K562 (cell line): ENCODE data around the gene ANKLE1. TPM values are rescaled to one million over a fixed set of nuclear protein-coding genes. Genes with fewer than 3 reads are reported as not detected.

Experiments used
- ADNP ChIP-seq: fragments of 200-800 bp; sonication (Bioruptor generic); IDR thresholded peaks from 2 replicates; pipeline ENCODE4 v1.6.1; 2016; ENCODE audit warnings: missing genetic modification characterization, missing compliant biosample characterization
- CTBP1 ChIP-seq: fragments of 450-650 bp; IDR thresholded peaks from 2 replicates; pipeline ENCODE4 v1.6.1; 2016; ENCODE audit warnings: borderline replicate concordance
- DDX20 ChIP-seq: fragments of 450-650 bp; IDR thresholded peaks from 2 replicates; pipeline ENCODE4 v1.6.1; 2016; ENCODE audit warnings: missing genetic modification characterization, low read depth, mild to moderate bottlenecking, missing compliant biosample characterization, moderate library complexity
- DMBX1 ChIP-seq: fragments of 250-450 bp; sonication (Bioruptor Pico); IDR thresholded peaks from 2 replicates; pipeline ENCODE4 v1.8.0; 2022; ENCODE audit warnings: inconsistent platforms, mild to moderate bottlenecking, moderate library complexity, borderline replicate concordance
- FIP1L1 ChIP-seq: fragments of 200-400 bp; formaldehyde crosslinking; IDR thresholded peaks from 2 replicates; pipeline ENCODE4 v1.6.1; 2018; ENCODE audit warnings: mild to moderate bottlenecking, low read depth, low read length; ENCODE audit not compliant: poor library complexity, severe bottlenecking
- GABPB1 ChIP-seq: sonication (generic); formaldehyde crosslinking; IDR thresholded peaks from 2 replicates; pipeline ENCODE4 v1.8.0; 2022; ENCODE audit warnings: mild to moderate bottlenecking, missing genetic modification reagents
- GATAD2A ChIP-seq: fragments of 450-650 bp; IDR thresholded peaks from 2 replicates; pipeline ENCODE4 v1.6.1; 2017
- MYBL2 ChIP-seq, 2 experiments: fragments of 450-650 bp in 1 of 2; sonication (generic) in 1 of 2; formaldehyde crosslinking in 1 of 2; IDR thresholded peaks; 2 replicates each; pipeline versions ENCODE4 v1.6.1 to v1.8.1; 2017 to 2022; ENCODE audit warnings: borderline replicate concordance in 1 of 2, inconsistent platforms in 1 of 2, low read depth in 1 of 2, mild to moderate bottlenecking in 1 of 2, missing genetic modification reagents in 1 of 2, moderate library complexity in 1 of 2
- MYC ChIP-seq, 2 experiments: fragments of 250-450 bp in 1 of 2; sonication (Bioruptor Pico) in 1 of 2; IDR thresholded peaks; 2 replicates each; pipeline versions ENCODE4 v1.5.1 to v1.6.1; 2012 to 2021; ENCODE audit warnings: low read depth in 2 of 2, borderline replicate concordance in 1 of 2, improper control_type of control experiment in 1 of 2, low read length in 1 of 2, mild to moderate bottlenecking in 1 of 2, moderate library complexity in 1 of 2
- NONO ChIP-seq, 2 experiments: fragments of 200-400 bp in 1 of 2; fragments of 450-650 bp in 1 of 2; formaldehyde crosslinking in 1 of 2; IDR thresholded peaks; 2 replicates each; pipeline ENCODE4 v1.6.1; 2017; ENCODE audit warnings: low read depth in 2 of 2, mild to moderate bottlenecking in 2 of 2, moderate library complexity in 2 of 2, low read length in 1 of 2
- POLR2A ChIP-seq: fragments of 450-650 bp; conservative IDR thresholded peaks from 2 replicates; pipeline ENCODE4 v1.6.1; 2016
- POLR2G ChIP-seq: fragments of 200-400 bp; formaldehyde crosslinking; IDR thresholded peaks from 2 replicates; pipeline ENCODE4 v1.6.1; 2017; ENCODE audit warnings: low read depth, mild to moderate bottlenecking, antibody characterized with exemption, low read length, moderate library complexity
- PTTG1 ChIP-seq: fragments of 450-650 bp; IDR thresholded peaks from 2 replicates; pipeline ENCODE4 v1.6.1; 2016; ENCODE audit warnings: low read depth, mild to moderate bottlenecking, missing genetic modification characterization, missing compliant biosample characterization
- RBFOX2 ChIP-seq: fragments of 200-400 bp; formaldehyde crosslinking; IDR thresholded peaks from 2 replicates; pipeline ENCODE4 v1.6.1; 2017; ENCODE audit warnings: low read depth, mild to moderate bottlenecking, low read length, moderate library complexity
- RFX5 ChIP-seq: IDR thresholded peaks from 2 replicates; pipeline ENCODE4 v1.6.1; 2011; ENCODE audit warnings: low read depth, mild to moderate bottlenecking, improper control_type of control experiment, low read length
- SIN3B ChIP-seq: fragments of 450-650 bp; IDR thresholded peaks from 2 replicates; pipeline ENCODE4 v1.6.1; 2017; ENCODE audit warnings: low read depth, mild to moderate bottlenecking, moderate library complexity
- THAP12 ChIP-seq: fragments of 250-450 bp; sonication (Bioruptor Pico); IDR thresholded peaks from 2 replicates; pipeline ENCODE4 v1.9.0; 2021; ENCODE audit warnings: mild to moderate bottlenecking, inconsistent platforms
- ZNF224 ChIP-seq: sonication (generic); formaldehyde crosslinking; IDR thresholded peaks from 2 replicates; pipeline ENCODE4 v1.8.0; 2022; ENCODE audit warnings: mild to moderate bottlenecking, missing genetic modification reagents
- polyA plus RNA-seq, 8 experiments: library from polyadenylated mRNA; depleted of rRNA in 4 of 8; stranded (reverse) in 5 of 8; unstranded in 3 of 8; fragments of >200 nt; fragmentation: Nextera tagmentation in 2 of 8; fragmentation: Illumina TruSeq in 1 of 8; extraction: Ambion mirVana in 2 of 8; extraction: Trizol in 1 of 8; gene quantifications; 2 replicates each; pipeline versions ENCODE4 v1.2.1 to v1.2.3, GENCODE V29; 2011 to 2014; ENCODE audit warnings: inconsistent platforms in 1 of 8, missing spikeins in 1 of 8
- total RNA-seq, 7 experiments: library from RNA; depleted of rRNA in 6 of 7; stranded (reverse); fragments of >200 nt in 6 of 7; fragmentation: Illumina TruSeq in 2 of 7; extraction: Trizol in 2 of 7; gene quantifications; 2 replicates each; pipeline versions ENCODE4 v1.2.1 to v1.2.3, GENCODE V29; 2011 to 2021; ENCODE audit warnings: low replicate concordance in 1 of 7
- TF ChIP-seq, protein P1 (sequence below): IDR thresholded peaks from 2 replicates; pipeline ENCODE4 v1.6.1; 2011; ENCODE audit warnings: borderline replicate concordance, low read depth, mild to moderate bottlenecking, moderate library complexity, low read length; ENCODE audit not compliant: insufficient read depth, poor library complexity, severe bottlenecking

The ANKLE1 gene
- total and polyA plus RNA-seq, 9 of the 15 experiments (the other 6 are each of a cell fraction or from before 2014, with no cell fraction given) = 0.63 to 9.2 (median 2.9) TPM

- TF ChIP-seq, protein P1, sequence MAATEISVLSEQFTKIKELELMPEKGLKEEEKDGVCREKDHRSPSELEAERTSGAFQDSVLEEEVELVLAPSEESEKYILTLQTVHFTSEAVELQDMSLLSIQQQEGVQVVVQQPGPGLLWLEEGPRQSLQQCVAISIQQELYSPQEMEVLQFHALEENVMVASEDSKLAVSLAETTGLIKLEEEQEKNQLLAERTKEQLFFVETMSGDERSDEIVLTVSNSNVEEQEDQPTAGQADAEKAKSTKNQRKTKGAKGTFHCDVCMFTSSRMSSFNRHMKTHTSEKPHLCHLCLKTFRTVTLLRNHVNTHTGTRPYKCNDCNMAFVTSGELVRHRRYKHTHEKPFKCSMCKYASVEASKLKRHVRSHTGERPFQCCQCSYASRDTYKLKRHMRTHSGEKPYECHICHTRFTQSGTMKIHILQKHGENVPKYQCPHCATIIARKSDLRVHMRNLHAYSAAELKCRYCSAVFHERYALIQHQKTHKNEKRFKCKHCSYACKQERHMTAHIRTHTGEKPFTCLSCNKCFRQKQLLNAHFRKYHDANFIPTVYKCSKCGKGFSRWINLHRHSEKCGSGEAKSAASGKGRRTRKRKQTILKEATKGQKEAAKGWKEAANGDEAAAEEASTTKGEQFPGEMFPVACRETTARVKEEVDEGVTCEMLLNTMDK = peak; percentile 51
- TF ChIP-seq ZNF224 (CRISPR knock-in tag) (no peak), MYC (IDR thresholded peaks at IDR 0.05; ENCODE audit: low read depth, low read length) (0 out of 2 replicates have a peak, but pooled peaks have one; percentile 39), MYC (CRISPR knock-in tag; IDR thresholded peaks at IDR 0.05; ENCODE audit: borderline replicate concordance, low read depth) (no peak), SIN3B (peak; percentile 54), DDX20 (tag) (no peak), MYBL2 (IDR thresholded peaks at IDR 0.05; ENCODE audit: low read depth) (no peak), MYBL2 (CRISPR knock-in tag; IDR thresholded peaks at IDR 0.05; ENCODE audit: borderline replicate concordance) (no peak), POLR2A (0 out of 2 replicates have a peak, but pooled peaks have one; percentile 32), FIP1L1 (peak; percentile 75), RBFOX2 (peak; percentile 78), GABPB1 (peak; percentile 64), DMBX1 (CRISPR knock-in tag) (0 out of 2 replicates have a peak, but pooled peaks have one; percentile 29), PTTG1 (tag) (no peak), RFX5 (no peak), POLR2G (peak; percentile 74), GATAD2A (peak; percentile 77), THAP12 (CRISPR knock-in tag) (no peak), ADNP (tag) (no peak), NONO (IDR thresholded peaks at IDR 0.05; ENCODE audit: low read depth in 2 of 2, low read length in 1 of 2) (peak in 1 of 2 experiments; percentile 53; a peak in 1 of 4 replicates), CTBP1 (peak; percentile 87)
Observed at GRCh38 chr19:17282488-17283125, 906 bp downstream of the ANKLE1 start (continued).
